K562 (cell line): ENCODE data around the gene AGK.

Source experiments
- ZNF717 ChIP-seq: fragments of 250-450 bp; sonication (Bioruptor Pico); IDR thresholded peaks from 2 replicates; pipeline ENCODE4 v1.5.0; 2021
- TF ChIP-seq, protein P1 (sequence below), 3 experiments: IDR thresholded peaks in 2 of 3; conservative IDR thresholded peaks in 1 of 3; 2 replicates each; pipeline ENCODE4 v1.5.1; 2011 to 2012; ENCODE audit warnings: low read length in 3 of 3, mild to moderate bottlenecking in 3 of 3, control low read depth in 2 of 3, improper control_type of control experiment in 1 of 3, inconsistent platforms in 1 of 3, low read depth in 1 of 3, mixed read lengths in 1 of 3, moderate library complexity in 1 of 3; ENCODE audit not compliant: insufficient read depth in 2 of 3

DNA sequence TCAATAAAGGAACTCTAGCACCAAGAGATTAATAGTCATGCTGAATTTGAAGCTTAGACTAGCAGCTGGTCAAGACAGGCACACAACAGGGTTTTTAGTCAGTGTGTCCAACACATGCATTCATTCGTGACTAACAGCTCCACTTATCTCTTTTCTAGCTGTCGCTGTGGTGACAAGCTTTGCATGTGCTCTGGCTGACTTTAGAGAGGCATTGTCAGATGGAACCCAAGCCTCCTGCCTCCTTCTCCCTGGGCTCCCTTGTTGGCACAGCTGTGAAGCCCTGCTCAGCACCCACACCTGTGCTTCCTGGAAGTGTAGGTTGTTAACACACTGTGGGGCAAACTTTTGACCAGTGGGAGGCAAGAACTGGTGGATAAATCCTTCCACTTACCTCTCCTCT, 9.8 kb upstream of the AGK start:
- TF ChIP-seq, protein P1, sequence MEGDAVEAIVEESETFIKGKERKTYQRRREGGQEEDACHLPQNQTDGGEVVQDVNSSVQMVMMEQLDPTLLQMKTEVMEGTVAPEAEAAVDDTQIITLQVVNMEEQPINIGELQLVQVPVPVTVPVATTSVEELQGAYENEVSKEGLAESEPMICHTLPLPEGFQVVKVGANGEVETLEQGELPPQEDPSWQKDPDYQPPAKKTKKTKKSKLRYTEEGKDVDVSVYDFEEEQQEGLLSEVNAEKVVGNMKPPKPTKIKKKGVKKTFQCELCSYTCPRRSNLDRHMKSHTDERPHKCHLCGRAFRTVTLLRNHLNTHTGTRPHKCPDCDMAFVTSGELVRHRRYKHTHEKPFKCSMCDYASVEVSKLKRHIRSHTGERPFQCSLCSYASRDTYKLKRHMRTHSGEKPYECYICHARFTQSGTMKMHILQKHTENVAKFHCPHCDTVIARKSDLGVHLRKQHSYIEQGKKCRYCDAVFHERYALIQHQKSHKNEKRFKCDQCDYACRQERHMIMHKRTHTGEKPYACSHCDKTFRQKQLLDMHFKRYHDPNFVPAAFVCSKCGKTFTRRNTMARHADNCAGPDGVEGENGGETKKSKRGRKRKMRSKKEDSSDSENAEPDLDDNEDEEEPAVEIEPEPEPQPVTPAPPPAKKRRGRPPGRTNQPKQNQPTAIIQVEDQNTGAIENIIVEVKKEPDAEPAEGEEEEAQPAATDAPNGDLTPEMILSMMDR (IDR thresholded peaks at IDR 0.05 in 2 of 3, conservative IDR thresholded peaks at IDR 0.05 in 1 of 3; ENCODE audit: insufficient read depth in 2 of 3, low read depth in 1 of 3, low read length in 3 of 3) = no peak
- no peak for TF ChIP-seq ZNF717
